H1 (cell line): ENCODE results near the gene COL5A1. TPM values are rescaled to one million over a fixed set of nuclear protein-coding genes. Genes with fewer than 3 reads are reported as not detected.
A peak's percentile ranks its signal among the peaks of the same experiment; 100 is the strongest.

ENCODE experiments used
- CTCF ChIA-PET: fragments of 300-600 bp; sonication (Branson Sonifier 250); formaldehyde crosslinking; loops from one replicate; lab custom pipeline; 2021; ENCODE audit not compliant: partially characterized antibody; lab: Charles Lee
- POLR2A ChIA-PET: fragments of 300-600 bp; sonication (Branson Sonifier 250); formaldehyde crosslinking; loops from one replicate; lab custom pipeline; 2021; ENCODE audit warnings: inconsistent platforms; ENCODE audit not compliant: partially characterized antibody; lab: Charles Lee
- DNase-seq, 2 experiments: peaks; one replicate each; pipeline versions ENCODE4 v3.0.0 to v3.0.0-alpha.2; 2010 to 2022; ENCODE audit warnings: low spot score in 2 of 2, low read depth in 1 of 2, mixed read lengths in 1 of 2
- FAIRE-seq: peaks from 2 replicates; lab custom pipeline; 2011; peaks lifted over from hg19 to GRCh38; lab: Jason Lieb, UNC
- H2AFZ ChIP-seq: 2 replicates; pipeline ENCODE4 v1.8.1; 2012; ENCODE audit warnings: low read length, inconsistent platforms
- H2AK5ac ChIP-seq: 2 replicates; pipeline ENCODE4 v1.6.1; 2013; ENCODE audit warnings: low read depth, low read length
- H2BK120ac ChIP-seq: replicated peaks from 2 replicates; pipeline ENCODE3; 2013; ENCODE audit warnings: low read depth, low read length, inconsistent platforms
- H2BK12ac ChIP-seq: 2 replicates; pipeline ENCODE4 v1.6.1; 2013; ENCODE audit warnings: low read depth, low read length
- H2BK15ac ChIP-seq: 2 replicates; pipeline ENCODE4 v1.6.1; 2013; ENCODE audit warnings: low read length
- H2BK20ac ChIP-seq: 2 replicates; pipeline ENCODE4 v1.6.1; 2013; ENCODE audit warnings: low read length
- H2BK5ac ChIP-seq: 2 replicates; pipeline ENCODE4 v1.6.1; 2013; ENCODE audit warnings: low read depth, low read length
- H3K14ac ChIP-seq: 2 replicates; pipeline ENCODE4 v1.6.1; 2013; ENCODE audit warnings: inconsistent platforms; ENCODE audit not compliant: insufficient read length
- H3K18ac ChIP-seq: 2 replicates; pipeline ENCODE4 v1.6.1; 2013; ENCODE audit warnings: low read length; ENCODE audit errors: extremely low read depth
- H3K23ac ChIP-seq: 2 replicates; pipeline ENCODE4 v1.6.1; 2013; ENCODE audit warnings: inconsistent platforms; ENCODE audit not compliant: insufficient read length
- H3K23me2 ChIP-seq: 2 replicates; pipeline ENCODE4 v1.6.1; 2013; ENCODE audit warnings: low read depth, low read length
- H3K27ac ChIP-seq: 2 replicates; pipeline ENCODE4 v1.6.1; 2011; ENCODE audit warnings: low read depth, low read length, inconsistent platforms
- H3K27me3 ChIP-seq, 4 experiments: replicated peaks in 1 of 4; 1 replicate in 1 of 4; 2 replicates in 3 of 4; pipeline versions ENCODE4 v1.6.1 to v1.8.1; 2011 to 2013; ENCODE audit warnings: low read length in 3 of 4, mild to moderate bottlenecking in 3 of 4, inconsistent platforms in 2 of 4, mixed read lengths in 2 of 4, moderate library complexity in 1 of 4; ENCODE audit not compliant: control insufficient read depth in 3 of 4, insufficient read depth in 3 of 4; ENCODE audit errors: extremely low read depth in 1 of 4
- H3K36me3 ChIP-seq, 4 experiments: 2 replicates each; pipeline versions ENCODE4 v1.6.1 to v1.8.1; 2011 to 2013; ENCODE audit warnings: mild to moderate bottlenecking in 4 of 4, low read length in 3 of 4, moderate library complexity in 2 of 4, control low read depth in 1 of 4, inconsistent platforms in 1 of 4; ENCODE audit not compliant: insufficient read depth in 4 of 4, control insufficient read depth in 2 of 4
- H3K4ac ChIP-seq: replicated peaks from 2 replicates; pipeline ENCODE3; 2013; ENCODE audit warnings: low read length, low read depth, mixed read lengths, inconsistent platforms; ENCODE audit not compliant: insufficient read length
- H3K4me1 ChIP-seq, 4 experiments: replicated peaks in 1 of 4; 1 replicate in 1 of 4; 2 replicates in 3 of 4; pipeline versions ENCODE4 v1.6.1 to v1.8.1; 2011 to 2013; ENCODE audit warnings: low read length in 3 of 4, inconsistent platforms in 2 of 4, mixed read lengths in 1 of 4; ENCODE audit not compliant: insufficient read depth in 4 of 4, control insufficient read depth in 3 of 4
- H3K4me2 ChIP-seq, 2 experiments: 2 replicates each; pipeline versions ENCODE4 v1.6.1 to v1.8.1; 2011 to 2013; ENCODE audit warnings: low read depth in 2 of 2, low read length in 2 of 2, control low read depth in 1 of 2, inconsistent platforms in 1 of 2, mild to moderate bottlenecking in 1 of 2; ENCODE audit not compliant: insufficient read depth in 1 of 2
- H3K4me3 ChIP-seq, 4 experiments: fragments of 200-600, 300-600 bp in 1 of 4; sonication (generic), shearing (Covaris generic), sonication (Bioruptor Twin) in 1 of 4; 2 replicates each; pipeline versions ENCODE4 v1.5.1 to v1.8.1; 2011 to 2016; ENCODE audit warnings: low read length in 4 of 4, low read depth in 3 of 4, control low read depth in 2 of 4, inconsistent platforms in 2 of 4, mild to moderate bottlenecking in 2 of 4, mixed read lengths in 1 of 4, moderate library complexity in 1 of 4; ENCODE audit not compliant: insufficient read depth in 2 of 4; ENCODE audit errors: extremely low read depth in 1 of 4
- H3K56ac ChIP-seq: replicated peaks from 2 replicates; pipeline ENCODE3; 2013; ENCODE audit warnings: low read depth, mild to moderate bottlenecking, mixed read lengths, low read length, inconsistent platforms; ENCODE audit not compliant: insufficient read length
- H3K79me1 ChIP-seq: 2 replicates; pipeline ENCODE4 v1.6.1; 2013; ENCODE audit warnings: low read depth, low read length, control low read depth
- H3K79me2 ChIP-seq, 2 experiments: 2 replicates each; pipeline versions ENCODE4 v1.6.1 to v1.8.1; 2012 to 2013; ENCODE audit warnings: low read length in 2 of 2, mild to moderate bottlenecking in 2 of 2, inconsistent platforms in 1 of 2; ENCODE audit not compliant: insufficient read depth in 2 of 2, control insufficient read depth in 1 of 2
- H3K9ac ChIP-seq, 4 experiments: replicated peaks in 1 of 4; 1 replicate in 1 of 4; 2 replicates in 3 of 4; pipeline versions ENCODE4 v1.6.1 to v1.8.1; 2011 to 2013; ENCODE audit warnings: low read depth in 3 of 4, low read length in 3 of 4, control low read depth in 2 of 4, mild to moderate bottlenecking in 2 of 4, moderate library complexity in 2 of 4, inconsistent platforms in 1 of 4; ENCODE audit errors: extremely low read depth in 1 of 4
- H3K9me3 ChIP-seq, 2 experiments: 2 replicates each; pipeline versions ENCODE4 v1.6.1 to v1.8.1; 2012 to 2013; ENCODE audit warnings: mild to moderate bottlenecking in 2 of 2, moderate library complexity in 2 of 2, control low read depth in 1 of 2, inconsistent platforms in 1 of 2, low read depth in 1 of 2, low read length in 1 of 2, mixed read lengths in 1 of 2; ENCODE audit not compliant: insufficient read depth in 2 of 2
- H4K20me1 ChIP-seq, 2 experiments: replicated peaks in 1 of 2; 2 replicates each; pipeline versions ENCODE3 to v1.8.1; 2011 to 2013; ENCODE audit warnings: inconsistent platforms in 2 of 2, low read length in 2 of 2, mild to moderate bottlenecking in 1 of 2; ENCODE audit not compliant: insufficient read depth in 2 of 2, control insufficient read depth in 1 of 2
- H4K5ac ChIP-seq: 2 replicates; pipeline ENCODE4 v1.6.1; 2013; ENCODE audit warnings: low read length, low read depth, mixed read lengths, inconsistent platforms; ENCODE audit not compliant: insufficient read length
- H4K8ac ChIP-seq: 2 replicates; pipeline ENCODE4 v1.8.0; 2013; ENCODE audit warnings: mild to moderate bottlenecking, moderate library complexity, low read length, inconsistent platforms; ENCODE audit not compliant: insufficient read depth; ENCODE audit errors: extremely low read depth
- H4K91ac ChIP-seq: replicated peaks from 2 replicates; pipeline ENCODE3; 2013; ENCODE audit warnings: low read length, mixed read lengths, inconsistent platforms; ENCODE audit not compliant: insufficient read length
- ASH2L ChIP-seq: fragments of 200-600, 300-600 bp; sonication (generic); IDR thresholded peaks from one replicate; pipeline ENCODE4 v1.7.1; 2017; ENCODE audit warnings: low read length
- FOSL1 ChIP-seq: IDR thresholded peaks from 2 replicates; pipeline ENCODE4 v1.6.1; 2011; ENCODE audit warnings: mild to moderate bottlenecking, low read depth, low read length, moderate library complexity; ENCODE audit not compliant: insufficient read depth
- JUN ChIP-seq: IDR thresholded peaks from 2 replicates; pipeline ENCODE4 v1.6.1; 2011; ENCODE audit warnings: low read depth, mild to moderate bottlenecking, improper control_type of control experiment, low read length
- POLR2A ChIP-seq, 2 experiments: IDR thresholded peaks; 1 replicate in 1 of 2; 2 replicates in 1 of 2; pipeline ENCODE4 v1.6.1; 2011; ENCODE audit warnings: low read depth in 2 of 2, low read length in 2 of 2, mild to moderate bottlenecking in 2 of 2; ENCODE audit errors: control extremely low read depth in 1 of 2
- SP1 ChIP-seq: IDR thresholded peaks from 2 replicates; pipeline ENCODE4 v1.6.1; 2011; ENCODE audit warnings: low read depth, low read length
- WGBS, 2 experiments: shearing (Covaris generic) in 1 of 2; methylation state at CpG; one replicate each; pipeline versions ENCODE4 v1.1.6 to v1.1.7; 2013 to 2015; ENCODE audit warnings: low lambda C conversion rate in 2 of 2, mixed read lengths in 2 of 2, inconsistent platforms in 1 of 2, low coverage in 1 of 2, missing lambda C conversion rate in 1 of 2; ENCODE audit not compliant: insufficient replicate concordance in 2 of 2, insufficient coverage in 1 of 2, insufficient read length in 1 of 2; ENCODE audit errors: extremely low coverage in 1 of 2, missing lambda C conversion rate in 1 of 2; 5-methylcytosine and 5-hydroxymethylcytosine counted together
- polyA plus RNA-seq, 7 experiments: library from polyadenylated mRNA; depleted of rRNA in 3 of 7; stranded (reverse) in 5 of 7; unstranded in 2 of 7; fragments of >200 nt in 5 of 7; fragments of 200-250 nt in 2 of 7; gene quantifications; 1 replicate in 5 of 7; 2 replicates in 1 of 7; 4 replicates in 1 of 7; pipeline versions ENCODE4 v1.2.1 to v1.2.3, GENCODE V29; 2011 to 2013; ENCODE audit warnings: missing spikeins in 2 of 7, mixed read lengths in 2 of 7
- total RNA-seq: library from RNA; stranded (reverse); fragmentation: NEBNext Ultra II Directional; extraction: Animal tissue kit (Norgen Biotek cat#: 25700); gene quantifications from 2 replicates; pipeline ENCODE4 v1.2.1, GENCODE V29; 2021

Gene COL5A1
- total and polyA plus RNA-seq, 2 of the 8 experiments (the other 6 are each of a cell fraction or from before 2014, with no cell fraction given), result 3.8 to 12.0 TPM

DNA sequence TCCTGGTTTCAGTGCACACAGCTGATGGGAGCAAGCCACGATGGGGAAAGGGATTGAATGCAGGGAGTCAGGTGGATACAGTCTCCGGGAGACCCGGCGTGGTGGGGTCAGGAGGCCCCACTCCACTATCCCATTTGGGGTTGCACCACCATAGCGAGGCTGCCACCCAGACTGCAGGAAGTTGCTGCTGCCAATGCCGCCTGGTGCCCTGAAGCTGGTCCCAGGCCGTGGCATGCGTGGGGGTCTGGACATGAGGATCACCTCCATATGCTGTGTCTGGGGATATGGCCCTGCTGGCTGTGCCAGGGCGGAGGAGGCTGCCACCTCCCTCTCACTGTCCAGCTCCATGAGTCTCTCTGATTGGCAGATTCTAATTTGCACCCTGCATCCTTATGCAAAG lies 45.3 kb downstream of the COL5A1 start:
- H3K79me2 ChIP-seq, result no peaks in the 10 kb centered on the region
- no peak overlapping the region for H4K5ac ChIP-seq
- no peak overlapping the region for H3K18ac ChIP-seq
- DNase-seq (no peak), FAIRE-seq (no peak)
- H3K14ac ChIP-seq, result no peak overlapping the region
- H3K4ac ChIP-seq, result no peak overlapping the region
- no peak overlapping the region for H3K9ac ChIP-seq
- peaks cover 15% of the 10 kb centered on the region; the same call in 1 of the 2 replicates for H3K23me2 ChIP-seq
- TF ChIP-seq SP1 (no peak), POLR2A (IDR thresholded peaks at IDR 0.05; ENCODE audit: control extremely low read depth in 1 of 2, low read depth in 2 of 2, low read length in 2 of 2) (no peak), ASH2L (no peak), FOSL1 (no peak), JUN (no peak)
- no peak overlapping the region for H2BK12ac ChIP-seq
- H2BK15ac ChIP-seq, result no peak overlapping the region
- no peaks in the 10 kb centered on the region for H3K36me3 ChIP-seq
- no peak overlapping the region for H3K23ac ChIP-seq
- H3K27ac ChIP-seq, result no peak overlapping the region
- ChIA-PET POLR2A (no interaction called here), CTCF (interaction anchor here (0.6 to 8.0 kb wide), 9 partner anchors 8 to 250 kb away, joined by 3 to 54 read pairs (median 6); no protein-coding TSS in a partner anchor)
- H3K4me2 ChIP-seq, result no peak overlapping the region
- no peak overlapping the region for H2BK20ac ChIP-seq
- H3K4me3 ChIP-seq, result no peak overlapping the region
- H3K56ac ChIP-seq, result no peak overlapping the region
- no peak overlapping the region for H2BK5ac ChIP-seq
- no peak overlapping the region for H2AFZ ChIP-seq
- H4K91ac ChIP-seq, result no peak overlapping the region
- H2AK5ac ChIP-seq, result no peak overlapping the region
- WGBS, 2 experiments, result 79% methylated on average over 7 of the region's 9 CpGs; no CpG with 5 or more reads in 1 of the 2 experiments
- no peaks in the 10 kb centered on the region for H3K4me1 ChIP-seq
- peaks cover 0 to 5% of the 10 kb centered on the region in 2 experiments; a peak in 1 of 4 replicates for H3K9me3 ChIP-seq
- no peaks in the 10 kb centered on the region for H3K79me1 ChIP-seq
- no peaks in the 10 kb centered on the region for H3K27me3 ChIP-seq
- H2BK120ac ChIP-seq, result no peak overlapping the region
- H4K20me1 ChIP-seq, result peaks cover 0 to 4% of the 10 kb centered on the region in 2 experiments
- H4K8ac ChIP-seq, result peak overlapping the region; percentile 4; the same call in 1 of the 2 replicates
